Activated CD8-positive, alpha-beta memory T cell treated with anti-CD3 and anti-CD28 coated beads for 24 hours (primary cell): ENCODE results near the gene NAV3.

Experiments
- DNase-seq: peaks from one replicate; pipeline ENCODE4 v3.0.0-alpha.2; 2020

Gene NAV3

GRCh38 chr12:77992760-77993159 is 162.1 kb downstream of the NAV3 start:
- DNase-seq: no peak

DNA sequence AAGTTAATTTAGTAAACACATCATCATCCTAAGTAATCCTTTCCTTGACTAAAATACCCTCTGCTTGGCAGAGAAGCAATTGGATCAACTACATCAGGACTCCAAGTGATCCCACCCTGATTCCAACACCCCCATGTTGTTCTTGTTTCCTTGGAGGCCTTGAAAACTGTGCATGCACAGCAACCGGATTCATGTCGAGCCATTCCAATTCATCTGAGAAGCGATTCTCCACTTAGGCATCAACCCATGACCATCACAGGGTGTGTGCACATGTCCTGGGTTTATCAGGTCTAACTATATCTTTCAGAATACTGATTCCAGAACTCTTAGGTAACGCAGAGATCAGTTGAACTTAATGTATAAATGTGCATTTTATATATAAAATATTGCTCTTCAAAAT is 163.0 kb downstream of the NAV3 start:
- no peak for DNase-seq

DNA sequence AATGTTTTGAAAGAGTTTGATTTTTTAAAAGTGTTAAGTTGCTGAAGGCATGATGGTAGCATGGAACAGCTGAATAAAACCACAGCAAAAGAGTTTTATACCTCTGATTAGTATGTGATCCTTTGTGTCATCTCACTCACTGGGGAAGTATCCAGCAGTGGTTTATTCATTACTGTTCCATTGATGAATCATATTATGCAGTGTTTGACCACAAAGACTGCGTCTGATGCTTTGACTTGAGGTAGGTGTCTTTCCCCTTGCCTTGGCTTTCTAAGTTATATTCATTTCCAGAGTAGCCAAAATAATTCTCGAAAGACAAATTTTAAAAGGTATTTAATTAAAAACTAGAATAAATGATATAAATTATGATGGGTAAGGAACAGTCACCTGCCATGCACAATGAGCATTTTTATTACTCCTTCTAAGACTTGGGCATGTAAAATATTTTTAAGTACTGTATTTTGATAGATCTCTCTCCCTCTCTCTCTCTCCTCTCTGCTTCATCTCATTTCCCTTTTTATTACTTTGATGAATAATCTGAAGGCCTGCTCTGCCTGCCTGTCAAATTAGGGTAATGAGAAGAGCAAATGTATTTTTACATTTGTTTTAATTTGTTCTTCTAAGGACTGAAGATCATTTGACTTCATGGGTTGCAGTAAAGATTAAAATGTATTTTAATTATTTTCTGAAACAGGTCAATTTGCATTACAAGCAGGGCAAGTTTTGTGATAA is 164.9 kb downstream of the NAV3 start:
- DNase-seq: no peak

DNA sequence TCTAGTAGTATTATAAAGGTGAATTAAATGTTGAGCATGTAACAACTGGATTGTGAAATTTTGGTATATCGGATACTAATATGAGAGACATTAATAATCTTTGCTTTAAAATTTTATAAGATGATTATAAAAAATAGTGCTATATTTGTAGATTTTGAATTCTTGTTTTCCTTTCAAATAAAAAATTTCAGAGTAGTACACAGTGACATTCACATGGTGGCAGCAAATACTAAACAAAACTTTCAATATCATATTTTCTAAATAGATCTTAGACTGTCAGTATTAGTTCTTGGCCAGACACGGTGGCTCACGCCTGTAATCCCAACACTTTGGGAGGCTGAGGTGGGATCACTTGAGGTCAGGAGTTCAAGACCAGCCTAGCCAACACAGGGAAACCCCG is 166.0 kb downstream of the NAV3 start:
- DNase-seq: no peak

DNA sequence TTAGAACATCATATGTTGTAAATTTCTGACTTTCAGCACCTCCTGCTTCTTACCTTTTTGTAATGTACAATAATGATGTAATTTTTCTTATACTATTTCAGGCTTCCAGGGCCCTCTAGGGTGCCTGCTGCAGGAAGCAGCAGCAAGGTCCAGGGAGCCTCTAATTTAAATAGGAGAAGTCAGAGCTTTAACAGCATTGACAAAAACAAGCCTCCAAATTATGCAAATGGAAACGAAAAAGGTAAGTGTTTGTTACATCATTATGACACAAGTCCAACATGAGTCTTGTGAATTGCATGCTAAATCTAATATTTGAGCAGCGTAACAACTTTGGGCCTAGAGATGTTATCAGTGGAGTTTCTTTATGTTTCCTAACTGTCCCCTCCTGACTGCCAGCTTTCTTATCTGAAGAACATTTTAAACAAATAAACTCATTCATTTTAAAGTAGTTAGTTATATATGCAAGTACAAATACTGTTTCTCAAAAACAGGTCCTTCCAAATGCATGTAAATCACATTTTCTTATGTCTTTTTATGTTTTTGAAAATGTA is 167.6 kb downstream of the NAV3 start:
- DNase-seq: no peak

DNA sequence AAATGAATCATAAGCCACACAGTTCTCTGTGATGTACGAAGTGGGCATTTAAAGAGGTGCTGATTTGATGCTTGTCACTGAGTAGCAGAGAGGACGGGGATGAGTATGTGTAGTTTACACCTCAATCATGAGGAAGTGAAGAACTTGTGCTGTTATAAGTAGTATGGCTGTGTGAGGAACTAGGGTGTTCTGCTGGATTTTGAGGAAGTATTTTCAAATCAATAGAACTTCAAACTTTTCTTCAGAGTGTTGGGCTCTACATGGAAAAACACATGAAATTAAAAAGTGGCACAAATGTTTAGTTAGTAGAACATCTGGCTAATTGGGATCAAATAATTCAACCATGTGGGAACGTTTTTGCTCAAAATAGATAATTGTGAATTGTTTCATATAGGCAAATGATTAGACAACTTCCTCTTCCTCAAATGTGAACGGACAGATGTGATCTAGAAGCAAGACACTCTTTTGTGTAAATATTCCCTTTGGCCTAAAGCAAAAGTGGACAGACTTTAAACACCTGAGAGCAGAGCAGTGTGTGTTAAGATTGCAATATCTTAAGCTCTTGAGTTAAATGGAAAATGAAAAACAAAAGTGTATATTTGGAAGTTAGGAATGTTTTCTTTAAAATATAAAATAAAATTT is 168.5 kb downstream of the NAV3 start:
- DNase-seq: no peak

DNA sequence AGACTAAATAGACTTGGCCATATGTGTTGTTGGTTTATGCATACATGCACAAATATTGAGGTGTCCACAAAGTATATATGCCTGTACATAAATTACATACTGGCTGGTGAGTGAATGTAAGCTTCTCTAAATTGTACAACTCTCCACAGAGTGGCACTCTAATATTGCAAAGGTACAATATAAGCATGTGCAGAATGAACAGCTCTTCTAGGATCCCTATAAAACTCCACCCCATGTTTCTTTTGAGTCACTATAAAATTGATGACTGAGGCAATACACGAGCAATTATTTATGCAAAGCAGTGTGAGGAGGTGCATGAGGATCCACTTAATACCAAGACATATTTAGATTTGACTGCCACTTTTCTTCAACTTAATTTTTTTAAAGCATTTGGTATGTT is 172.2 kb downstream of the NAV3 start:
- DNase-seq: no peak

DNA sequence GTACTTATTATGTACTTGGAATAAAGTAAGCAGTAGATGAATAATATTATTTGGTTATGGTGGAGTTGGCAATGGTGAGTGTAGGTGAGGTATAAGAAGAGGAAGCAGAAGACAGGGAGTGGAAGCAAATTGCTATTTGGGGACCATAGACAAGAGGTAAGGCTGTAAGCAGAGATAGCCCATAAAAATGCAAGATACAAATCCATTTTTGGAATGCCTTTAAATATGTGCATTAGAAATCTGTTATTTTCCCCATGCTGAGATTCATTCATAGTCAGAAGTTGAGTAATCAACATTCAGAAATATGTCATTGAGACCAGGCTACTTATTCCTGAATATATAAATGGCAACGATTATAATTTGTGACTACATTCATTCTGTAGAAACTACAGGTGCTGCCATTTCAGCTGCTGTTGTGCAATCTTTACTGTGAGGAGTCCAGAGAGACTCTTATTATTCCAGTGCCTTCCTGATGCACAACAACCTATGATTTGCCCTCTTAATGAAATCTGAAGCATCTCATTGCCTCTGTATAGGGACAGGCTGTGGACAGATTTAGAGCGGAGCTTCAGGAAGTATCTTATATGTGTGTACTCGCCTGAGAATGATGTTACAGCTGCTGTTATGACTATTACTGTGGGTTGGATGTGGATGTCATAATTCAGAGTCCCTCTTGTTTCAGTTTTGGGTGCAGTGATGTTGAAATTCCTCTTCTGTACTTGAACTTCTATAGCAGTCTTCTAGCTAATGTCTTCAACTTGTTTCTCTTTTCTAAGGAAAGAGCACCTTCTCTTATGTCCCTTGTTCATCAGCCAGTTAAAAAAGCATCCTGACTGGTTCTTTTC is 173.8 kb downstream of the NAV3 start:
- no peak for DNase-seq

- DNase-seq: no peak
Measured at GRCh38 chr12:78005094-78005492, 174.4 kb downstream of the NAV3 start.

DNA sequence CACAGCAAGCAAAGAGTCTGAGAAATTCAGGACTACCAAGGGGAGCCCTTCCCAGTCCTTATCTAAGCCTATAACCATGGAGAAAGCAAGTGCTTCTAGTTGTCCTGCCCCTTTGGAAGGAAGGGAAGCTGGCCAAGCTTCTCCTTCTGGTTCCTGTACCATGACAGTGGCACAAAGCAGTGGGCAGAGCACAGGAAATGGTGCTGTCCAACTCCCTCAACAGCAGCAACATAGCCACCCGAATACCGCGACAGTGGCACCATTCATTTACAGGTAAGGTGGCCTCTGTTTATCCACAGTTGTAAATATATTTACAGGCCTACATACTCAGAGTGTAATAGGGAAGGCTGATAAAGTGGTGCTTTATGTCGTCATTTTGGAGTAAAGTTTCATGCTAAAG is 176.5 kb downstream of the NAV3 start:
- no peak for DNase-seq

DNA sequence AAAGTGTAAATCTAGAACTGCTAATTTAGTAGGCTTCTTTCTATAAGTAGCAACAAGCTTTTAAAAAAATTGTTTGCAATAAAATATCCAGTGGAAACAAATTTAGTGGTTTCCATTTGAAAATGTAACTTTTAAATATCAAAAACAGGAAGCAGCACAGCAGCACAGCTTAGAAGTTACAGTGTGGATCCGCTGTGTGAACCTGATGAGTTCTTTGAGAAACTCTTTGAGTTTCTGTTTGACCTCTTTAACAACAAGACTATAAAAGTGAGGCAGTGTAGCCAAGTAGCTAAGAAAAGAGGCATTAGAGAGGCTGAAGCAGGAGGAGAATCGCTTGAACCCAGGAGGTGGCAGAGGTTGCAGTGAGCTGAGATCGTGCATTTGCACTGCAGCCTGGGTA is 178.3 kb downstream of the NAV3 start:
- no peak for DNase-seq

GRCh38 chr12:78018171-78018910 is 187.6 kb downstream of the NAV3 start:
- DNase-seq: no peak

DNA sequence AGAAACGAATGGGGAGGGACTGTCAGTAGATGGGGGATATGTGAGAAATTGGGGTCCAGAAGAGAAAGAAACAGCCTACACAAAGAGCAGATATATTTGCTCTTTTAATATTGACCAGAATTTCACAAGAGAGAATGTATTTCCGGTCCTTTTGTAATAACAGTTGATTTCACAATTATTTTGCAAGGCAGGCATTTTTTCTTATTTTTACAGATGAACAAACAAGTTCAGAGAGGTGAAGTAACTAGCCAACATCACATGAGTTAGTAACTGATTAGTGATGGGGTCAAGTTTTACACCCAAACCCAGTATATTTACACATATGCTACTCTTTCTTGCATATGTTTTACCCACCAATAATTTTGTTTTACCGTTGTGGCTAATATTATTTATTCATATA is 188.2 kb downstream of the NAV3 start:
- no peak for DNase-seq

DNA sequence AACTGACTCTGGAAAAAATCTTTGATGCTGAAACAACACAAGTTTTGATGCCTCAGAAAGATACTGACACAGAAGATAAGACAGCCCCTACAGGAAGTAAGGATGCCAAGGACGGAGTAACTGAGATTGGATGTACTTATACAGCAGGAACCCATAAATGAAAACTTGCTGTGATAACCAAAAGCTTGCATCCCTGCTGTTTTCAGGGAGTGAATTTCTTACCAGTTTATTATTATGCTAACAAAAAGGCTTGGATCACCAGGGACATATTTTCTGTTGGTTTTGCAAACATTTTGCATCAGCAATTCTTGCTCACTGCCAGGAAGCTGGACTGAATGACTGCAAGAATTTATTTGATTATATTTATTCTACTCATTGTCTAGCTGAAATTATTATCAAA is 197.7 kb downstream of the NAV3 start:
- DNase-seq: no peak

DNA sequence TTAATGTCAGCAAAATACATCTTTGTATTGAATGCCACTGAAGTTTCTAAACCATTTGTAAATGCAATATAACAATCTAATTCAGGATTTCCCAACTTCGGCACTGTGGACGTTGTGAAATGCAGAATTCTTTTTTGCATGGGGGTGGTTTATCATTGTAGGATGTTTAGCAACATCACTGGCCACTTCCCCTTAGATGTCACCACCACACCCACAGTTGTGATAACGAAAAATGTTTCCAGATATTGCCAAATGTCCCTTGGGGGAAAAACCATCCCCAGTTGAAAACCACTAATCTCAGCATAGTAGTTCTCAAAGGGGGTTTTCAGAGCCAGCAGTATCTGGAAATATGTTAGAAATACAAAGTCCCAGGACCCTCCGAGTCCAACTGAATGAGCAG is 203.3 kb downstream of the NAV3 start:
- DNase-seq: no peak

- DNase-seq: no peak
Measured at GRCh38 chr12:78035901-78036606, 205.4 kb downstream of the NAV3 start.

GRCh38 chr12:78036874-78037273 is 206.2 kb downstream of the NAV3 start:
- DNase-seq: no peak

GRCh38 chr12:78037707-78038106 is 207.0 kb downstream of the NAV3 start:
- no peak for DNase-seq

- DNase-seq: no peak
Measured at GRCh38 chr12:78038541-78038940, 207.8 kb downstream of the NAV3 start.

DNA sequence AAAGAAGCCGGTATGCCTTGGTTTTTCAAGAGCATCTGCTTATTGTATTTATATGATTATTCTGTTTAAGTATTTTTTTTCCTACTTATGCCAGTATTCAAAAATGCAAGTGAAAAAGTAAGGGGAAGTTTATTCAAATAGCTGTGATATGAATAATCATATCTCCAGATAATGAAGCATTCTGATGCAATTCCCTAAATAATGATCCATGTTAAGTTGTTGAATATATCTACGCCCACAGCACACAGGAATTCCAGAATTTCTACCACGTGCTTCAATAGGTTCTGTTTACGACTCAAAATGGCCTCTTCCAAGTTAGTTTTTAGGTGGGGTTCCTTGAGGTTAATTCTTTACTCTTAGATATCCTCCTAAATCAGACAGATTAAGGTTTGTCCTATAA is 208.3 kb downstream of the NAV3 start:
- DNase-seq: no peak

- no peak for DNase-seq
Measured at GRCh38 chr12:78040111-78040510, 209.4 kb downstream of the NAV3 start.

- DNase-seq: no peak
Measured at GRCh38 chr12:78050790-78051189, 220.1 kb downstream of the NAV3 start.
